Tibial artery (tissue), 4 donors: Measurements from ENCODE around the gene ASPG.

Source experiments
- DNase-seq, 2 donors: peaks; one replicate each; pipeline ENCODE4 v3.0.0-alpha.2; 2019
- H3K27ac ChIP-seq, 2 donors: fragments of 200-600 bp; sonication (generic) in 1 of 2; 1 replicate in 1 of 2; 2 replicates in 1 of 2; pipeline ENCODE4 v1.5.1; 2018 to 2019; ENCODE audit warnings: mild to moderate bottlenecking in 1 of 2
- H3K27me3 ChIP-seq, 2 donors: fragments of 200-600 bp; sonication (generic) in 1 of 2; one replicate each; pipeline versions ENCODE4 v1.5.1 to v1.6.0; 2016 to 2019
- H3K36me3 ChIP-seq, 3 donors: fragments of 200-600 bp; sonication (generic) in 2 of 3; one replicate each; pipeline ENCODE4 v1.5.1; 2016 to 2019; ENCODE audit warnings: mild to moderate bottlenecking in 2 of 3
- H3K4me1 ChIP-seq, 4 donors: fragments of 200-600 bp; sonication (generic) in 2 of 4; 1 replicate in 3 of 4; 2 replicates in 1 of 4; pipeline ENCODE4 v1.5.1; 2016 to 2019
- H3K4me3 ChIP-seq, 2 donors: fragments of 200-600 bp; sonication (generic) in 1 of 2; 1 replicate in 1 of 2; 2 replicates in 1 of 2; pipeline ENCODE4 v1.5.1; 2018 to 2019; ENCODE audit warnings: mild to moderate bottlenecking in 2 of 2
- H3K9me3 ChIP-seq, 3 donors: fragments of 200-600 bp; sonication (generic) in 1 of 3; one replicate each; pipeline ENCODE4 v1.5.1; 2016 to 2019
- intact Hi-C: fragments of 100-400 bp; cut with DNase I; formaldehyde crosslinking; loops from one replicate; pipeline ENCODE4 v1.15.0; 2023; ENCODE audit warnings: low total_unique reads
- TF ChIP-seq, protein P1 (sequence below), 2 experiments: fragments of 200-600 bp in 1 of 2; fragments of 450-650 bp in 1 of 2; IDR thresholded peaks; one replicate each; pipeline ENCODE4 v1.5.1; 2017 to 2019; ENCODE audit warnings: antibody characterized with exemption in 2 of 2, mild to moderate bottlenecking in 1 of 2, moderate library complexity in 1 of 2

Gene ASPG

GRCh38 chr14:104117341-104118005 lies 32.0 kb downstream of the ASPG start:
- Histone ChIP-seq H3K27ac (no peak overlapping the region), H3K36me3 (no peaks in the 10 kb centered on the region), H3K9me3 (no peaks in the 10 kb centered on the region), H3K4me1 (peaks cover 0 to 22% (median 15%) of the 10 kb centered on the region in 4 donors), H3K27me3 (peaks cover 0 to 86% of the 10 kb centered on the region in 2 donors), H3K4me3 (peak overlapping the region in 1 of 2 donors; percentile 50)
- intact Hi-C loops = no loop called here
- TF ChIP-seq, protein P1, sequence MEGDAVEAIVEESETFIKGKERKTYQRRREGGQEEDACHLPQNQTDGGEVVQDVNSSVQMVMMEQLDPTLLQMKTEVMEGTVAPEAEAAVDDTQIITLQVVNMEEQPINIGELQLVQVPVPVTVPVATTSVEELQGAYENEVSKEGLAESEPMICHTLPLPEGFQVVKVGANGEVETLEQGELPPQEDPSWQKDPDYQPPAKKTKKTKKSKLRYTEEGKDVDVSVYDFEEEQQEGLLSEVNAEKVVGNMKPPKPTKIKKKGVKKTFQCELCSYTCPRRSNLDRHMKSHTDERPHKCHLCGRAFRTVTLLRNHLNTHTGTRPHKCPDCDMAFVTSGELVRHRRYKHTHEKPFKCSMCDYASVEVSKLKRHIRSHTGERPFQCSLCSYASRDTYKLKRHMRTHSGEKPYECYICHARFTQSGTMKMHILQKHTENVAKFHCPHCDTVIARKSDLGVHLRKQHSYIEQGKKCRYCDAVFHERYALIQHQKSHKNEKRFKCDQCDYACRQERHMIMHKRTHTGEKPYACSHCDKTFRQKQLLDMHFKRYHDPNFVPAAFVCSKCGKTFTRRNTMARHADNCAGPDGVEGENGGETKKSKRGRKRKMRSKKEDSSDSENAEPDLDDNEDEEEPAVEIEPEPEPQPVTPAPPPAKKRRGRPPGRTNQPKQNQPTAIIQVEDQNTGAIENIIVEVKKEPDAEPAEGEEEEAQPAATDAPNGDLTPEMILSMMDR (IDR thresholded peaks at IDR 0.05) = no peak
- DNase-seq = peak in 1 of 2 donors; percentile 53

- intact Hi-C loops = no loop called here
- H3K36me3 ChIP-seq = no peaks in the 10 kb centered on the region
- peak in 1 of 2 donors; percentile 55 for DNase-seq
- no peak overlapping the region for H3K4me3 ChIP-seq
- TF ChIP-seq, protein P1 (IDR thresholded peaks at IDR 0.05) = no peak
- peaks cover 0 to 78% of the 10 kb centered on the region in 2 donors for H3K27me3 ChIP-seq
- no peak overlapping the region for H3K27ac ChIP-seq
- H3K4me1 ChIP-seq = peaks cover 0 to 22% (median 15%) of the 10 kb centered on the region in 4 donors
- peaks cover 0 to 2% (median 0%) of the 10 kb centered on the region in 3 donors for H3K9me3 ChIP-seq
Measured at GRCh38 chr14:104118006-104118844, 32.7 kb downstream of the ASPG start.

DNA sequence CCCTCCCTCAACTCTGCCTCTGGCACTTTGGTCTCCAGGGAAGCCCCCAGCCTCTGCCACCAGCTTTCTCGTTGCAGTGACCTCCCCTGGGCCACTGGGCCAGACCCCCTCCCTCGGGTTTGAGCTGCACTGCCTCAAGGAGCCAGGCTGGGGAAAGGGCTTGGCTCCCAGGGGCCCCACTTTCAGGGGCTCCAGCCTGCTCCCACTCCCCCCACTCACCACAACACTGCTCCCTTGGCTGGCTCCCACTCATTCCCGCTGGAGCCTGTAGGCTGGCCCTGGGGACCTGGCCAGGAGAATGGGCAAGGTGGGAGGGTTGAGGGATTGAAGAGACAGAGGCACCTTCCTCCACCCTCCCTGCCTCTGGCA lies 33.6 kb downstream of the ASPG start:
- Histone ChIP-seq H3K4me3 (no peak overlapping the region), H3K27ac (no peak overlapping the region), H3K9me3 (peaks cover 0 to 10% (median 6%) of the 10 kb centered on the region in 3 donors), H3K4me1 (peaks cover 0 to 22% (median 15%) of the 10 kb centered on the region in 4 donors), H3K36me3 (no peaks in the 10 kb centered on the region), H3K27me3 (peaks cover 0 to 70% of the 10 kb centered on the region in 2 donors)
- TF ChIP-seq, protein P1 (IDR thresholded peaks at IDR 0.05) = no peak
- peak in 1 of 2 donors; percentile 41 for DNase-seq
- intact Hi-C loops = no loop called here

DNA sequence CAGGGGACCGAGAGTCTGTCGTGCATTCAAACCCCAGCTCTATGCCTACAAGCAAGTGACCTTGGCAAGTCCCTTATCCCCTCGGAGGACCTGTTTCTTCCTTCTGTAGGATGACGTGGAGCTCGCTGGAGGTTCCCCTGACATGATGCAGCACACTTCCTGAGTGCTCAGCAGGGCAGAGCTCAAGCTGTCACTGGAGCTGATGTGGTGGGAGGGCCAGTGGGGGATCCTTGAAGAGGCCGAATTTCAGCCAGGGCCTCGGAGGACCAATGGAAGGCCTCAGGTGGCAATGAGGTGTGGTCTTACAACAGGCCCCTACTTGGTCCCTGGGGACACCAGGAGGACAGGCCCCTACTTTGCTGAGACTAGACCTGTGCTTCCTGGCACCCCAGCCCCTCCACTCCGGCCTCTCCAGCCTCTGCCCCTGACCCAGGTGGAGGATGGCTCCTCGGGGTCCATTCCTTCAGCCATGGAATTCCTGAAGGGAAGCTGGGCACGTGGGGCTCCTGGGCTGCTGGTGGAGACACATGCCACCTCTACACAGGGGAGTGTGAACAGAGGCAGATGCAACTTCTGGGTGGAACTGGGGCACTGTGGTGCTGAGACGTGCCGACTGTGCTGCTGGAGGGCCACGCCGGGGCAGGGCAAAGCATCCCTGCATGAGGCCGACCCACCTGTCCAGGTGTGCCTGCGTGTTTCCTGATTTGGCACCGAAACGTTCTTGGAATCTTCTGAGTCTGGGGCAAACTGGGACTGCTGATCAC lies 34.2 kb downstream of the ASPG start:
- Histone ChIP-seq H3K4me1 (peaks cover 0 to 22% (median 15%) of the 10 kb centered on the region in 4 donors), H3K9me3 (peaks cover 0 to 14% (median 12%) of the 10 kb centered on the region in 3 donors), H3K4me3 (no peak overlapping the region), H3K36me3 (no peaks in the 10 kb centered on the region), H3K27me3 (peaks cover 0 to 64% of the 10 kb centered on the region in 2 donors), H3K27ac (no peak overlapping the region)
- TF ChIP-seq, protein P1 (IDR thresholded peaks at IDR 0.05) = no peak
- intact Hi-C loops = no loop called here
- DNase-seq = peak in 1 of 2 donors; percentile 43

GRCh38 chr14:104120281-104120741 lies 34.8 kb downstream of the ASPG start:
- H3K4me1 ChIP-seq = peaks cover 0 to 22% (median 15%) of the 10 kb centered on the region in 4 donors
- peaks cover 0 to 58% of the 10 kb centered on the region in 2 donors for H3K27me3 ChIP-seq
- peak in 1 of 2 donors; percentile 32 for DNase-seq
- TF ChIP-seq, protein P1 (IDR thresholded peaks at IDR 0.05) = no peak
- H3K36me3 ChIP-seq = no peaks in the 10 kb centered on the region
- no peak overlapping the region for H3K4me3 ChIP-seq
- H3K27ac ChIP-seq = no peak overlapping the region
- H3K9me3 ChIP-seq = peaks cover 0 to 18% (median 17%) of the 10 kb centered on the region in 3 donors
- intact Hi-C loops = no loop called here
